HG03432 (cell line): ENCODE results near the gene HSD17B2.
A peak's percentile ranks its signal among the peaks of the same experiment; 100 is the strongest.
"Not testable (repeated sequence)": the region's sequence is repeated elsewhere in the genome, so short reads cannot be mapped to it uniquely, and the experiment has no call there.

Source experiments
- ATAC-seq: cut with Tn5 transposase; IDR thresholded peaks from one replicate; pipeline ENCODE4 v1.9.1; 2021; ENCODE audit warnings: mild to moderate bottlenecking, moderate library complexity; ENCODE audit not compliant: unreplicated experiment

Gene HSD17B2, protein sequence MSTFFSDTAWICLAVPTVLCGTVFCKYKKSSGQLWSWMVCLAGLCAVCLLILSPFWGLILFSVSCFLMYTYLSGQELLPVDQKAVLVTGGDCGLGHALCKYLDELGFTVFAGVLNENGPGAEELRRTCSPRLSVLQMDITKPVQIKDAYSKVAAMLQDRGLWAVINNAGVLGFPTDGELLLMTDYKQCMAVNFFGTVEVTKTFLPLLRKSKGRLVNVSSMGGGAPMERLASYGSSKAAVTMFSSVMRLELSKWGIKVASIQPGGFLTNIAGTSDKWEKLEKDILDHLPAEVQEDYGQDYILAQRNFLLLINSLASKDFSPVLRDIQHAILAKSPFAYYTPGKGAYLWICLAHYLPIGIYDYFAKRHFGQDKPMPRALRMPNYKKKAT

GRCh38 chr16:82034981-82035612 is at the start of gene HSD17B2:
HSD17B2 (plus strand) TSS chr16:82035253; CDS start chr16:82035425, 172 bp downstream.
- no peak for ATAC-seq

DNA sequence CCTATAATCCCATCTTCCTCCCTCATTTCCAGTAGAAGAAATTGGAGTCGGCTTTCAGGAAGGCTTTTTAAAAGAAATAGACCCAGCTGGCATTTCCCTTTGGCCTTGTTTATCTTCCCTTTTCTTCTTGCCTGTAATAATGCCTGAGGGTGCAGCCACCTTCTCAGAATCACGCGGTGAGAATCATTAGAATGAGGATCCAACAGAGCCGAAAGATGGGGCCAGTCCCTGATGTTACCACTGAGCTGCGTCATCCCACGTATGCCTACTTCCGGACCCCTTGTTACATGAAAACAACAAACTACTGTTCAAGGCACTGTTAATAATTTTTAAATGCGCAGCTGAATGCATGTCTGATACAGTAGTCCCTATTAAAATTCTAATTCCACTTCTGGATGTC is 47.9 kb upstream of the HSD17B2 start:
- no peak for ATAC-seq

DNA sequence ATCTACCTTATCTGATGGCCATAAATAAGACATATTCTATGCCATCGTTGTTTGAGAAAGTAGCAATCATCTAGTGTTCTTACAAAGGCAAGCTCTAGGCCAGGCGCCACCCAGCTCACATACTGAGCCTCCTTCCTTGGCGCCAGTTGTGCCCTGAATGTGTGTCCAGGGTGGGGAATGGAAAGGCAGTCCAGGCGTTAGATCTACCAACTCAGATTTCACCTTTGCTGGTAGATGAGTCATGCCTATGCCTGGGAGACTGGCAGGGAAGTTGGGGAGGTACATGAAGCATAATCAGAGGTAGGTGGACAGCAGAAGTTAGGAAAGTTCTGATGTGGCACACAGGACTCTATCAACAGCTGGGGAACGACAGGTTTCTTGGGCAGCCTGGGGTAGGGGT is 47.3 kb upstream of the HSD17B2 start:
- no peak for ATAC-seq

GRCh38 chr16:81992859-81993258 is 42.2 kb upstream of the HSD17B2 start:
- no peak for ATAC-seq

DNA sequence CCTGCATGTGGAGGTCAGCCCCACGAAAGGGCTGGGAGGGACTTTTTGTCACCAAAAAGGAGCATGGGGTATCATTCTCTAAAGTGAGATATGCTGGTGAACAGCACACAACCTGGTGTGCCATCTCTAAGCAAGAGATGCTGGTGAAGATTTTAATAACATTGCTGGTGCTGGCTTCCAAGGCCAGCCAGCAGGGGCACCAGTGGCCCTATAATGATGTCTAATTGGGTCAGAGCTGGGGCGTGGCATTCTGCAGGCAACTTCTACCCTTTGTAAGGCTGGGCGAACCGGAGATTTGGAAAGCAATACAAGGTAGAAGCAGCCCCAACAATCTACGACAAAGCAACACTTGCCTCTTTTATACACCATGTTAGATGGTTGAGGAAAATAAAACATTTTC is 40.6 kb upstream of the HSD17B2 start:
- no peak for ATAC-seq

- no peak for ATAC-seq
Measured at GRCh38 chr16:81995651-81996050, 39.4 kb upstream of the HSD17B2 start.

GRCh38 chr16:81996664-81997509 is 38.2 kb upstream of the HSD17B2 start:
- ATAC-seq, result no peak

DNA sequence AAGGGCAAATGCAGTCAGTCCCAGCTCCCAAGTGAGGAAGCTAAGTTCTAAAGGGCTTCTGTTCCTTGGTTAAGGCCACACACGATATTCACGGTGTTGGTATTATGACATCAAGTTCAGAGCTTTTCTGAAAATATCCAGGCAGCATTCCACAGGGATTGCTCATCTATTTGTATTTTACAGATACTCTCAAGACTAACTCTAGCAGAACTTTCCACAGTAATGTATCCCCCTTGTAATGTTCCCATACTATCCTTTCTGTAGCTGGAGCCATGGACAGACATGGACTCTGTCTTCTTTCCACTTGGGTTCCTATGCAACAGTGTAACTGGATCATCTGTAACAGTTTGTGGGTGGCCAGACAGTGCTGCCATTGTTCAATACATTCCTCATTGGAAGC is 37.3 kb upstream of the HSD17B2 start:
- ATAC-seq, result no peak

DNA sequence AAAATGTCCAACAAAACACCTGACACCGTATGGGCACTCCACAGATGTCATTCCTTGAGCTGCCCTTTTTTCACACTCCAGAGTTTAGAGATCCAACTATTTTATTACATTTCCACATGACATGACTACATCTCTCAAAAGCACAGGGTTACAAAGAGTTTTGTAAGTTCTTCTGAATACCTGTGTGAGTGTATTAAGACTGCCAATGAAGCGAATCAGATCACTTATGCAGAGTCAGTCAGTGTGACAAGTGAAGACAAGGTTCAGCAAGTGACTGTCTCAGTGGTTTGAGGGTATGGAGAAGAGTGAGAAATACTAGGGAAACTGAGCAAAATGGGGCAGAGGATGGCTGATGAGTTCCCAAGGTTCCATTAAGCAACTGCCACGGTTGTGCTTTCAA is 32.2 kb upstream of the HSD17B2 start:
- ATAC-seq, result no peak

DNA sequence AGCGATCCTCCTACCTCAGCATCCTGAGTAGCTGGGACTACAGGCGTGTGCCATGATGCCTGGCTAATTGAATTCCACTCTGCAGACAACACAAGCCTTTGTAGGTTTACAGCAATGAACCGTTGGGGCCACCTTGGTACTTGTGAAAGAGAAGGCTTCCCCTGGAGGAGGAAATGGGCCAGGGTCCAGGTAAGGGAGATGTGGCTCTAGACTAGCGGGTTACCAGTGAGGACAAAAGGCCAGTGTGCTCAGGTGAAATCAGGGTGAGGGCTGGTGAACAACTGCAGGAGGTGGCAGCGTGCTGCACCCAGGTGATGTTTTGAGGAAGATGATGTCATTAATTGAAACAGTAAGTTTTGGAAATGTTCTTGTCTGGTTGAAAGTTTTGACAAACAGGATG is 30.5 kb upstream of the HSD17B2 start:
- no peak for ATAC-seq

DNA sequence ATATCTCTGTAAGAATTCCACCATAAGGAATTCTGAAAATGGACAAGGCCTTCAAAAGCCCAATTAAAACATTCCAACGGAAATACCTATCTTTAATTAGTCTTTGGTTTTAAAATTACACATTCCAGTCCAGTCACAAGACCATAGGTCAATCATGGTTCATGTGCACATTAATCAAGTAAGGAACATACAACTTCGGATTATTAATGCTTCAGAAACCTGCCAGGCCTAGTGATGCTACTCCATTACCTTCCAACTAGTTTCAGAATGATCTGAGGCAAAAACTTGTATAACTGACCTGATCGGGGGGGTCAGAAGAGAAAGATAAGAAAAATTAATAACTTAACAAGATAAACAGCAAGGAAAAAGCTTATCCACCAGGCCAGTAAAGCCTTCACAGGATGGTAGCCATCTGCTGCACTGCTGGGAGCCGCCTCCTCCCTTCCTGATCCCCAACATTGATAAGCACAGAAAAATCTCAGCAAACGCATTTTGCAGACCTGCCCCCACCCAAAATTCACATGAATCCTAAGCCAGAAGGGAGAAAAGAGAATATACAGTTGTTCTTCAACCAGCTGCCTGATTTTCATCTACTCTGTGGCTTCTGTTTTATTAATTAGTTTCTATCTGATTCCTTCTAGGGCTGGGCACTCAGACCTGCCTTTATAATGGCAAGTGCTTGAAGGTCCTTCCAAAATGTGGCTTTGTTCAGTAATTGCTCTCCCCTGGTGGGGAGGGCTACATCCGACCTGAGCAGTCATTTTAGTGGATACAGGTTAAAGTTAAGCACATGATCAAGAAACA is 29.8 kb upstream of the HSD17B2 start:
- ATAC-seq, result no peak

GRCh38 chr16:82006036-82006435 is 29.0 kb upstream of the HSD17B2 start:
- no peak for ATAC-seq

DNA sequence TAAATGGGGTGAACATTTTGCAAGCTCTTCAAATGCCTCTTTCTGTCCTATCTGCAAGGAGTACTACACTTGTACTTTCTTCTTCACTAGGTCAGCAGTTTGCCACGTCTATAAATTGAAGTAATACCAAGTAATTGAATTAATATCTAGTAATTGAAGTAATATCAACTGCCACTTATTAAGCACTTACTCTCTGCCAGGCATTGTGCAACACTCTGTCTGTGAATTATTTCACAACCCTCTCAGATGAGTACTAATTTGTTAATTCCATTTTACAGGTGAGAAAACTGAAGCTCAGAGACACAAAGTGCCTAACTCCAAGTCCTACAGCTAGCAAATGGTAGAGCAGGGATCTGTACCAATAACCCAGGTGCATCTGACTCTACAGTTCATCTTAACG is 27.9 kb upstream of the HSD17B2 start:
- ATAC-seq, result no peak

- ATAC-seq, result no peak
Measured at GRCh38 chr16:82008957-82009592, 26.0 kb upstream of the HSD17B2 start.

DNA sequence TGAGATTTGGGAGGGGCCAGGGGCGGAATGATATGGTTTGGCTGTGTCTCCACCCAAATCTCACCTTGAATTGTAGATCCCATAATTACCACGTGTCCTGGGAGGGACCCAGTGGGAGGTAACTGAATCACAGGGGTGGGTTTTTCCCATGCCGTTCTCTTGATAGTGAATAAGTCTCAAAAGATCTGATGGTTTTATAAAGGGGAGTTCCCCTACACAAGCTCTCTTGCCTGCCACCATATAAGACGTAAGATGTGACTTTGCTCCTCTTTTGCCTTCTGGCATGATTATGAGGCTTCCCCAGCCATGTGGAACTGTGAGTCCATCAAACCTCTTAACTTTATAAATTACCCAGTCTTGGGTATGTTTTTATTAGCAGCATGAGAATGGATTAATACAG is 25.3 kb upstream of the HSD17B2 start:
- ATAC-seq, result not testable (repeated sequence)

DNA sequence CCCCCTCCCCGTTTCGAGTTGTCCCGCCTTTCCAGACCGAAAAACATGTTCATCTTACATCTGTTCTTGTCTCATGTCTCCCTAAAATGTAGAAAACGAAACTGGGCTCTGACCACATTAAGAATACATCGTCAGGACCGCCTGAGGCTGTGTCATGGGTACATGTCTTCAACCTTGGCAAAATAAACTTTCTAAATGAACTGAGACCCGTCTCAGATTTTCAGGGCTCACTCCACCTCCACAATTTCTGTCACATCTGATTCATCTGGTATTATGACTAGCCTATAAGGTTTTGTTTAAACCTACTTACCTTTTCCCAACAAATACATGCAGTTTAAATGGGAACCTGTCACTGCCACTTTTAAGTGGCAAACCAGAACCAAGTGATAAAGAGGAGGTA is 24.4 kb upstream of the HSD17B2 start:
- no peak for ATAC-seq

- ATAC-seq, result peak; percentile 96
Measured at GRCh38 chr16:82011199-82011641, 23.8 kb upstream of the HSD17B2 start, which contains the start of gene SDR42E1. SDR42E1 (minus strand) TSS chr16:82011470; CDS start chr16:82000858, 10,612 bp downstream.

GRCh38 chr16:82013139-82013538 is 21.9 kb upstream of the HSD17B2 start:
- ATAC-seq, result no peak

DNA sequence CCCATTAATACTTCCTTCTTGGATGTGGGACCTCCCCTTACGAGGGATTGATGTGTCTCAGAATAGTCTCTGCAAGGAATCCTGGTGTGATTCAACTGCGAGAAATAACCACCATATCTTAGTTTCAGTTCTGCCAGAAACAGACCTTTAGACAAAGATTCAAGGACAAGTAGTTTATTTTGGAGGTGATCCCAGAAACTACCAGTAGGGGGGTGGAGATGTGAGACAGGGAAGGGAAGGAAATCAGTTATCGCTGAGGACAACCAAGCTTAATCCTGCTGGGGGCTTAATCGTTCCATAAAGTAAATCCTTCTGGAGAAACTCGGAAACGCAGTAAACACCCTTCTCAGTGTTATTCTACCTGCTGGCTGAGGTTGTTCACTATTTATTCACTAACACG is 18.8 kb upstream of the HSD17B2 start:
- ATAC-seq, result no peak

GRCh38 chr16:82016964-82017363 is 18.1 kb upstream of the HSD17B2 start:
- no peak for ATAC-seq
